HCT116 (cell line): Measurements from ENCODE around the gene DNAJC1. TPM values are rescaled to one million over a fixed set of nuclear protein-coding genes. Genes with fewer than 3 reads are reported as not detected.

ENCODE experiments used
- ATAC-seq: fragments of 200-7000 bp; cut with Tn5 transposase; 2 replicates; pipeline ENCODE4 v1.9.1; 2020; ENCODE audit warnings: mild to moderate bottlenecking, moderate library complexity
- BruUV-seq: library from RNA; stranded (reverse); fragments of 400-500 nt; replicated peaks from 2 replicates; lab custom pipeline; 2021; lab: Mats Ljungman, UMichigan
- CTCF ChIA-PET: fragments of 300-600 bp; sonication (Branson Sonifier 250); formaldehyde crosslinking; loops from one replicate; lab custom pipeline; 2021; ENCODE audit warnings: antibody characterized with exemption; lab: Charles Lee
- POLR2A ChIA-PET: fragments of 300-600, 350-600 bp; sonication (Branson Sonifier 250); formaldehyde crosslinking; loops from one replicate; lab custom pipeline; 2021; ENCODE audit warnings: antibody characterized with exemption; lab: Charles Lee
- RAD21 ChIA-PET, 2 experiments: fragments of 300-600 bp; sonication (Branson Sonifier 250); formaldehyde crosslinking; loops; one replicate each; lab custom pipeline; 2023; ENCODE audit warnings: low total read pairs in 2 of 2; ENCODE audit not compliant: uncharacterized antibody in 2 of 2, unreplicated experiment in 2 of 2, low non-redundant PET in 1 of 2; lab: Charles Lee
- DNase-seq: peaks from one replicate; pipeline ENCODE4 v3.0.0-alpha.2; 2010; ENCODE audit warnings: low read depth, low spot score
- H2AFZ ChIP-seq: fragments of 200-600 bp; shearing (Covaris generic), sonication (generic); 2 replicates; pipeline ENCODE4 v1.6.1; 2017; ENCODE audit warnings: low read depth, mixed run types, mixed read lengths, antibody characterized with exemption, low read length; ENCODE audit not compliant: poor library complexity, severe bottlenecking
- H3K27ac ChIP-seq: 2 replicates; pipeline ENCODE4 v1.5.1; 2012; ENCODE audit warnings: low read depth, low read length
- H3K27me3 ChIP-seq: fragments of 200-600 bp; sonication (generic); 2 replicates; pipeline ENCODE4 v1.6.1; 2016; ENCODE audit warnings: mixed run types, low read length, mixed read lengths; ENCODE audit not compliant: insufficient read depth
- H3K36me3 ChIP-seq, 2 experiments: fragments of 200-500 bp in 1 of 2; fragments of 200-600 bp in 1 of 2; sonication (Bioruptor generic) in 1 of 2; sonication (generic) in 1 of 2; 2 replicates each; pipeline versions ENCODE4 v1.5.1 to v1.6.1; 2014 to 2016; ENCODE audit warnings: low read length in 2 of 2, inconsistent platforms in 1 of 2, mixed read lengths in 1 of 2, mixed run types in 1 of 2; ENCODE audit not compliant: insufficient read depth in 2 of 2, control insufficient read depth in 1 of 2
- H3K4me1 ChIP-seq, 2 experiments: fragments of 200-600 bp in 1 of 2; sonication (generic) in 1 of 2; 2 replicates each; pipeline versions ENCODE4 v1.5.1 to v1.6.1; 2012 to 2017; ENCODE audit warnings: low read length in 2 of 2, inconsistent platforms in 1 of 2, mild to moderate bottlenecking in 1 of 2, mixed read lengths in 1 of 2, mixed run types in 1 of 2, moderate library complexity in 1 of 2; ENCODE audit not compliant: insufficient read depth in 2 of 2, control insufficient read depth in 1 of 2
- H3K4me2 ChIP-seq: fragments of 200-600 bp; sonication (generic); 2 replicates; pipeline ENCODE4 v1.6.1; 2017; ENCODE audit warnings: mixed run types, low read length, mixed read lengths
- H3K4me3 ChIP-seq, 2 experiments: fragments of 200-600 bp in 1 of 2; sonication (generic) in 1 of 2; replicated peaks in 1 of 2; 2 replicates each; pipeline ENCODE4 v1.5.1; 2011 to 2016; ENCODE audit warnings: low read length in 2 of 2, control low read depth in 1 of 2, low read depth in 1 of 2, mild to moderate bottlenecking in 1 of 2, mixed read lengths in 1 of 2, mixed run types in 1 of 2
- H3K79me2 ChIP-seq: fragments of 200-600 bp; sonication (generic); 2 replicates; pipeline ENCODE4 v1.6.1; 2017; ENCODE audit warnings: mild to moderate bottlenecking, mixed run types, low read length, moderate library complexity, mixed read lengths; ENCODE audit not compliant: insufficient read depth
- H3K9ac ChIP-seq: fragments of 200-600 bp; sonication (generic); 2 replicates; pipeline ENCODE4 v1.6.1; 2016; ENCODE audit warnings: low read length, mixed read lengths
- H3K9me2 ChIP-seq: fragments of 200-600 bp; sonication (generic), shearing (Covaris generic); 2 replicates; pipeline ENCODE4 v1.6.1; 2017; ENCODE audit warnings: mixed run types, mild to moderate bottlenecking, moderate library complexity; ENCODE audit not compliant: insufficient read depth
- H3K9me3 ChIP-seq, 2 experiments: fragments of 200-500 bp in 1 of 2; fragments of 200-600 bp in 1 of 2; sonication (Bioruptor generic) in 1 of 2; sonication (generic) in 1 of 2; 2 replicates each; pipeline ENCODE4 v1.6.1; 2014 to 2017; ENCODE audit warnings: low read length in 2 of 2, mixed read lengths in 2 of 2, inconsistent platforms in 1 of 2, low read depth in 1 of 2, mild to moderate bottlenecking in 1 of 2, mixed run types in 1 of 2, moderate library complexity in 1 of 2; ENCODE audit not compliant: control insufficient read depth in 1 of 2, insufficient read depth in 1 of 2
- H4K20me1 ChIP-seq: fragments of 200-600 bp; sonication (generic), shearing (Covaris generic); 2 replicates; pipeline ENCODE4 v1.6.1; 2017; ENCODE audit warnings: mixed run types, mild to moderate bottlenecking, moderate library complexity; ENCODE audit not compliant: insufficient read depth
- CBX3 ChIP-seq: IDR thresholded peaks from 2 replicates; pipeline ENCODE4 v1.6.1; 2012; ENCODE audit warnings: low read depth
- EZH2phosphoT487 ChIP-seq: fragments of 200-600 bp; IDR thresholded peaks from 2 replicates; pipeline ENCODE4 v1.6.1; 2018; ENCODE audit warnings: antibody characterized with exemption, borderline replicate concordance
- SIN3A ChIP-seq: IDR thresholded peaks from 2 replicates; pipeline ENCODE4 v1.6.1; 2012; ENCODE audit warnings: low read depth
- SP1 ChIP-seq: IDR thresholded peaks from 2 replicates; pipeline ENCODE4 v1.6.1; 2012; ENCODE audit warnings: low read depth
- TCF7L2 ChIP-seq: IDR thresholded peaks from 2 replicates; pipeline ENCODE4 v1.7.0; 2011; ENCODE audit warnings: borderline replicate concordance, inconsistent platforms; ENCODE audit not compliant: insufficient read depth, insufficient read length; ENCODE audit errors: extremely low read depth
- ZBTB33 ChIP-seq: IDR thresholded peaks from 2 replicates; pipeline ENCODE4 v1.6.1; 2011; ENCODE audit warnings: mild to moderate bottlenecking, low read length, moderate library complexity; ENCODE audit not compliant: insufficient replicate concordance; ENCODE audit errors: extremely low read depth
- ZFX ChIP-seq: fragments of 450-650 bp; IDR thresholded peaks from 2 replicates; pipeline ENCODE4 v1.6.1; 2017
- intact Hi-C: fragments of 100-400 bp; cut with micrococcal nuclease; formaldehyde crosslinking; loops from 2 replicates; pipeline ENCODE4 v1.10.0; 2022
- total RNA-seq: library from RNA; stranded (reverse); gene quantifications from one replicate; pipeline ENCODE4 v1.2.1, GENCODE V29; 2021; ENCODE audit not compliant: unreplicated experiment

DNAJC1 gene
- total RNA-seq, 1 experiment from 2014 or later = 17.9 TPM

GRCh38 chr10:21944727-21945386 lies 58.7 kb downstream of the DNAJC1 start (continued):
- no peak for TF ChIP-seq ZBTB33
- TF ChIP-seq SIN3A = no peak

- POLR2A ChIA-PET = no interaction called here
- Histone ChIP-seq H2AFZ (no peak overlapping the region), H3K9ac (no peak overlapping the region), H3K27ac (no peak overlapping the region), H3K27me3 (no peaks in the 10 kb centered on the region), H4K20me1 (no peaks in the 10 kb centered on the region), H3K4me3 (no peak overlapping the region), H3K4me2 (no peak overlapping the region), H3K9me3 (no peaks in the 10 kb centered on the region), H3K9me2 (no peaks in the 10 kb centered on the region), H3K79me2 (peaks cover 23% of the 10 kb centered on the region), H3K4me1 (peaks cover 3 to 16% of the 10 kb centered on the region in 2 experiments; a peak in 3 of 4 replicates), H3K36me3 (no peaks in the 10 kb centered on the region)
- TF ChIP-seq ZFX (no peak), EZH2phosphoT487 (no peak), TCF7L2 (no peak), SP1 (no peak), CBX3 (no peak)
- BruUV-seq = no TSS peak
- CTCF ChIA-PET = interaction anchor here (0.9 to 1.4 kb wide), 2 partner anchors 10 to 447 kb away, joined by 3 to 5 read pairs; no protein-coding TSS in a partner anchor
- no peak for ATAC-seq
- RAD21 ChIA-PET = no interaction called here
- intact Hi-C loops = no loop called here
- no peak for DNase-seq
Observed at GRCh38 chr10:21943633-21944265, 59.8 kb downstream of the DNAJC1 start.
